HG02981 (cell line): ENCODE measurements around the gene CAVIN3.
A peak's percentile ranks its signal among the peaks of the same experiment; 100 is the strongest.

Experiments
- ATAC-seq: cut with Tn5 transposase; IDR thresholded peaks from one replicate; pipeline ENCODE4 v1.9.1; 2021; ENCODE audit warnings: mild to moderate bottlenecking, moderate library complexity; ENCODE audit not compliant: unreplicated experiment

The CAVIN3 gene, protein sequence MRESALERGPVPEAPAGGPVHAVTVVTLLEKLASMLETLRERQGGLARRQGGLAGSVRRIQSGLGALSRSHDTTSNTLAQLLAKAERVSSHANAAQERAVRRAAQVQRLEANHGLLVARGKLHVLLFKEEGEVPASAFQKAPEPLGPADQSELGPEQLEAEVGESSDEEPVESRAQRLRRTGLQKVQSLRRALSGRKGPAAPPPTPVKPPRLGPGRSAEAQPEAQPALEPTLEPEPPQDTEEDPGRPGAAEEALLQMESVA

GRCh38 chr11:6320411-6321155 is at the start of gene CAVIN3:
Gene CAVIN3 (minus strand): TSS chr11:6320501. CDS start chr11:6320476, 25 bp downstream.
- peak; percentile 47 for ATAC-seq

GRCh38 chr11:6365659-6366058 is 45.4 kb upstream of the CAVIN3 start:
- ATAC-seq, result no peak

GRCh38 chr11:6362873-6363678 is 42.8 kb upstream of the CAVIN3 start:
- ATAC-seq, result peak; percentile 97

DNA sequence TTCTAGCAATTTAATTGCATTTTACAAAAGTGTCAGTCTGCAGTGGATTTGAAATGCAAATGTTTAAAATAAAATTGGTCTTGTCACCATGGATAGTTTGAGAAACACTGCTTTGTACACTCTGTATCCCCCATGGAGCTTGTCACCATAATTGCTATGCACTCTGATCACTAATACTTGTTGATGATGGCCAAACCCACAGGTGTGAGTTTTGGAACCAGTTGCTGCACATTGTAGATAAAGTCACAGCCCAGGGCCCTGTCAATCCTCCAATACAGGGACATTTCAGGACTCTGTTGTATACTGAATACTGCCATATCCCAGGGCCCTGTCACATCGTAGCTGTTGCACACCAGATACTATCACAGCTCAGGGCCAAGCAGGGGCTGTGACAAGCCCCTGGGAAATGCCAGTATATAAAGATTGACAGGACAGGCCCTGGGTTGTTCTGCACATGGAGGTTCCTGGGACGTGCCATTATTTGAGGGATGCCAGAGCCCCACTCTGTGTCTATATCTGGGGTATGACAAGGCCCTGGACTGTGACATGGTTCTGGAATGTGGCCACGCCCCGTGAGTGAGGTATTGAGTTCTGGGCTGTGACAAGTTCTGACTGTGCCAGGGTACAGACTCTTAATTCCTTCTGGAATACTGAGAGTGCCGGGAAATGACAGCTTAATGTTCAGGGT is 42.0 kb upstream of the CAVIN3 start:
- ATAC-seq, result no peak

- no peak for ATAC-seq
Observed at GRCh38 chr11:6360183-6360582, 39.9 kb upstream of the CAVIN3 start.

DNA sequence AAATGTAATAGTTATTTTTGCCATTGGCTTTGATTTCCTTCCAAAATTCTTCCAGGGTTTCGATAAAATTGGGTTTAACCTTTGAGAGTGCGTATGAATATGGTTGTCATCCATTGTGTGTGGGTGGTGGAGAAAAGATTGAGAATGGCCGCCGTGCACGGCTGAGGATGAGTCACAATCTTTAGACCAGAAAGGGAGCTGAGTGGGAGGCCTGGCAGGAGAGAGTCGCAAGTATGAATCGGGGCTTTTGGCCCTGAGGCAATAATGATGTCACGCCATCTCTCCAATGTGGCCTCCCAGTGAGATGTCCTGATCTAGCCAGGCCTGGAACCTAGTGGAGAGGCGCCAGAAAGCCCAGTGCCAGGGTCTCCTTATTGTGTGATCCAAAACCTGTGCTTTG is 36.9 kb upstream of the CAVIN3 start:
- ATAC-seq, result no peak

DNA sequence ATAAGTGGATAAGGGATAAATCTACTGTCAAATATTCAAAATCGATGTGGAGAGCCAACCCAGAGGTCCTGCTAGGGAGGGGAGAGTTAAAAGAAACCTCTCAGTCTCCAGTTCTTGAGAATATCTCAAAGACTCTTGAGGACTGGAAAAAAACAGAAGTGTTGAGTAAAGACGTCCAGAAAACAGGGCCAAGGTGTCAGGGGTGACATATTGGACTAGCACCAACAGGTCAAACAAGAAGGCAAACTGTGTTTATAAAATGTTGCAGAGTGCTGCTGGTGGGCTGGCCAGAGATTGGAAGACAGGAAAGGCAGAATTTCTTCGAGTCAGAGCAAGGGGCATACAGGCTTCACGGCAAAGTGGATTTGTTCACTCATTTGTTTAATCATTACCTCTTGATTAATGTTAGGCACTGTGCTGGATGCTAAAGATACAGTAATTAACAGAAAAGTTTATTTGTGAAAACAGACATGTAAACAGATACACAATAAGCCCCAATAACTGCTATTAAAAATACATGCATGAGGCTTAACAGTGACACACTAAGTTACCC is 36.3 kb upstream of the CAVIN3 start:
- no peak for ATAC-seq

DNA sequence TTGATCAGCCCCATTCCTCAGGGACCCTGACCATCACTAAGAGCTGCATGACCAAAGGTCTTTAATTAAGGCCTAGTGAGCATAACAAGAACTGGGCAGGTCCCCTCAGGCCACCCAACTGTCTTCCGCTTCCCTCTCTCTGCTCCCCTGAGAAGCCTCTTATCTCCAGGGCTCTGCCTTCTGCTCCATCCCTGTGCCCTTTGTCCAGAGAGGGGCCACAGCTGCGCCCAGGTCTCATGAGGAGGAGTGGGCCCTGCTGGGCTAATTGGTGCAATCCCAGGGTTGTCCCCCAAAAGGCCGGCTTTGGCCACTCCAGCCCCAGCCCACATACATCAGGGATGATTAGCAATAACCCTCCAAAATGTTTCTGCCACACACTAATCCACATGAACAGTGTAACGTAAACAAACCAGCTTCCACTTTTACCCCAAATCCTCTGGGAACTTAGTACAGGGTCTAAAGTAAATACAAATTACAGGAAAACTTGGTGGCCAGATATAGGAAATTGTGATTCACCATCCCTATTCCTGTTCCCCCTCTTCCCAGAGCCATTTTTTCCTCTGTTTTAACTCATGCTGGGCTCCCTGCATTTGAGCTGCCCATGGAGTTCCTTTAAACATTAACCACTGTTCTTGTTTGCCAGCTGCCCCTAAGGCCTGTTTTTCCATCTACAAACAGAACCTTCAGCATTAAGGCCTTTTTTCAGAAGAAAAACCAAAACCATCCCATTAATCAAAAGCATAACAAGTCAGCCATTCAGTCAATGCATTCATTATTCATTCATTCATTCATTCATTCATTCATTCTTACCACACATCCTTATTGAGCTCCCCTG is 34.6 kb upstream of the CAVIN3 start:
- ATAC-seq, result no peak

GRCh38 chr11:6353367-6353987 is 33.2 kb upstream of the CAVIN3 start:
- ATAC-seq, result peak; percentile 85

DNA sequence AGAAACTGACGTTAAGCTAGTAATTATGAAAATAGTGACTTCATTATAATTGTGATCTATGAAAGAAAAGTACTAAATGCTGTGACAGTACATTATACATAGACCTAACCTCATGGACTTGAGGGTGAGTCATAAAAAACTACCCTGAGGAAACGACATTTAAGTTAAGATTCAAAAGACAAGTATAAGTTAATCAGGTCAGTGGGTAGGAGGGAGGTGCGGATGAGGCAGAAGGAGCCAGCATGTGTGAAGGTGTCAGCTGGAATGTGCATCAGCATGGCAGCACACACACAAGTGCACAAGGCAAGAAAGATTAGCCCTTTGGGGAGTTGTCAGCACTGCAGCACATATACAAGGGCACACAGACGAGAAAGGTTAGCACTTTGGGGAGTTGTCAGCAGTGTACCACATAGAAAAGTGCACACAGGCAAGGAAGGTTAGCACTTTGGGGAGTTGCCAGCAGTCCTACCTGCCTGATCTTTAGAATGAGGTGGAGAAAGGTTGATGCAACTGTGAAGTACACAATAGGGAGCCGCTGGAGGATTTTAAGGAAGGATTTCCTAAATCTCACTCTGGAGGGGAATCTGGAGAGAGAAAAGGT is 31.6 kb upstream of the CAVIN3 start:
- no peak for ATAC-seq

- ATAC-seq, result no peak
Observed at GRCh38 chr11:6350486-6350885, 30.2 kb upstream of the CAVIN3 start.

DNA sequence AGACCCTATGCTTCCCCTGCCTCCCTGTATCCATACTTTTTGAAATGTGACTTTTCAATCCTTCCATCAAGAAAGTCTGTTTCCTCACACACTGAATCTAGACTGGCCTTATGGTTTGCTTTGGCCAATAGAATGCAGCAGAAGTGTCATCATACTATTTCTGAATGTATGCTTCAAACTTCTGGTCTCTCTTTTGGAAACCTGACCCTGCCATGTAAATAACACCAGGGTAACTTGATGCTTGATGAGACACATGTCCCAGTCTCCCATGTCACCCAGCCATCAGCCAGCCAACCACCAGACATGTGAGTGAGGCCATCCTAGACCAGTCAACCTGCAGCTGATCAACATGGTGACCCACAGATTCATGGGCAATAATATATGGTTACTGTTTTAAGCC is 29.7 kb upstream of the CAVIN3 start:
- ATAC-seq, result no peak

DNA sequence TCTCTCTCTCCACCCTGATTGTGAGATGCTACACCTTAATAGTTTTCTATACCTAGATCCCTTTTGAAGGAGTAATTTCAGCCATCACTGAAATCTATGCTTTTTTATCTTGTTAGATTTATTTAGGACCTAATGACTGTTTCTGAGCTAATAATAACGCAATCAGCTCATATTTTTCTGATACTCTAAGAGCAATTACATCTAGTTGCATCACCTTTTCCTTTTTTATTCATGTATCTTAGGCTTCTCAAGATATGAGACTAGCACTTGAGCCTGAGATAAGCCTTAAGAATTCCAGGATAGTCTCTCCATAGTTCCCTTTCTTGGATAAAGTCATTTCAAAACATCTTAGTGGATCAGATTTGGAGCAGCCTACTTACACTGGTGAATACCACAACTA is 25.1 kb upstream of the CAVIN3 start:
- ATAC-seq, result no peak

DNA sequence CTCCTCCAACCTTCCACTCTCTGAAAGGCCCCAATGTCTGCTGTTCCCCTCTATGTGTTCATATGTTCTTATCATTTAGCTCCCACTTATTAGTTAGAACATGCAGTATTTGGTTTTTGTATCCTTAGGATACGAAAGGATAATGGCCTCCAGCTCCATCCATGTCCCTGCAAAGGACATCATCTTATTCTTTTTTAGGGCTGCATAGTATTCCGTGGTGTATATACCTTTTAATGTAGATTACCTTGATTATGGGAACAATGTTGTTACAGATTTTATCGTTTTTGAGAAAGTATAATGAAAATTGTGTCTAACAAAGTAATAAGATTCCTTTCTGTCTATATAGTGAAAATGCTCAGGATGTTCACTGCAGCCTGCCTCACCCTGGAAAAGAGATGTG is 16.0 kb upstream of the CAVIN3 start:
- ATAC-seq, result no peak

DNA sequence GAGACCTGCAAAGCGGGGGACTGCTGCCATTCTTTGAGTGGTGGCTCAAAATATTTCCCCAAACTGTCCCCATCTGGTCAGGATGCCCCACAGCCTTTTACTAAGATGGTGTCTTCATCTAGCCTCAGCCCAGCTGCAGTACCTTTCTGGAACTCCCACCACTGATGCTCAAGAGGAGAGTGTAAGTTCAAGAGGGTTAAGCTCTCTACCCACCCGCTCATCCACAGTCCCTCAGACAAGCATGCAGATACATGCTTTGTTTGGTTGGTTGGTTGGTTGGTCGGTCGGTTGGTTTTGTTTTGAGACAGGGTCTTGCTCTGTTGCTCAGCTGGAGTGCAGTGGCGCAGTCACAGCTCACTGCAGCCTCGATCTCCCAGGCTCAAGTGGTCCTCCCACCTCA is 14.5 kb upstream of the CAVIN3 start:
- no peak for ATAC-seq

- no peak for ATAC-seq
Observed at GRCh38 chr11:6333095-6333494, 12.8 kb upstream of the CAVIN3 start.

DNA sequence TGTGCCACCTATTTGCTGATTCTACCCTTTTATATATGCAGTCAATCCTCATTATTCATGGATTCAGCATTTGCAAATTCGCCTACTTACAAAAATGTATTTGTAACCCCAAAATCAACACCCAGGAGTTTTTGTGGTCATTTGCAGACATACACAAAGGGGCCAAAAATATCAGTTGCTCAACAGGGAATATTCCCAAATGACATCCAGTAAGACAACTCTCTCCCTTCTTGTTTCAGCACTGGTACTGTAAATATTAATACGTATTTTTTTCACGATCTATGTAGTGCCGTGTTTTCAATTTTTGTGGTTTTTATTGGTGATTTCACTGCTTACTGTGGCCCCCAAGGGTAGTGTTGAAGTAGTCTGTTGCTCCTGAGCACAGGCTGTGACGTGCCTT is 11.8 kb upstream of the CAVIN3 start:
- no peak for ATAC-seq

GRCh38 chr11:6328321-6328720 is 8.0 kb upstream of the CAVIN3 start:
- no peak for ATAC-seq

- ATAC-seq, result no peak
Observed at GRCh38 chr11:6327806-6328205, 7.5 kb upstream of the CAVIN3 start.
